ENCODE results near the gene TSPAN18.

TSPAN18 gene

DNA sequence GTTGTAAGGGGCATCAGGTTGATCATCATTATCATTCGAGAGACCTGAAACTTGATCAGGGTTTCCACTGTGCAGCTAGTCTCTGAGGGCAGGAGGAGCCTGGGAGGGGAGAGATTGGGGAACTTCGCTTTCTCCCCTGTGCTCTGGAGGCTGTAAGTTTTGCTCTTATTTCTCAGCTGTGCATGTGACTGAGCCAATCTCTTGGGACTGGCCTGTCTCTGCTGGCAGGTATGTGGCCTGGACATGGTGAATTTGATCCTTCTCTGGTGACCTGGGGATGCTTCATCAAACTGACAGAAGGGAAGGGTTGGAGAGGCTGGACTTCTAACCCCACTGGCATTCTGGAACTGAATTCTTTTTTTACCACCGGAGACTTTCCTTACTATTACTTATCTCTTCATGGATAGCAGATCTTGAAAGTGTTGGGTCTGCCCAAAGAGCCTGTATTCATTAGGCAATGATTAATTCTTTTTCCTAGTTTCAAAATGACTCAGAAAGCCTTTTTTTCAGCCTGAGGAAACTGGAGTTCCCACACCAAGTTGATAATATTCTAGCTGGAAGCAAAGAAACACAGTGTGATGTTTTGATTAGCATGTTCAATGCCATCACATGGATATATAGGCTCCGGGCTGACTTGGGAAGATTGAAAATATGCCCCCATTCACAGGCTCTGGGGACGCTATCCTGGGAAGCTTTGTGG lies 36.5 kb downstream of the TSPAN18 start:
- 87% methylated on average over 5 of the region's 5 CpGs for WGBS
- H3K9ac ChIP-seq (ENCODE audit: low read depth, low read length), result no peak overlapping the region
- no peaks in the 10 kb centered on the region for H3K27me3 ChIP-seq (ENCODE audit: insufficient read depth, low read length)
- H3K4me1 ChIP-seq (ENCODE audit: insufficient read depth, low read length), result peaks cover 49% of the 10 kb centered on the region
- peaks cover 6% of the 10 kb centered on the region; the same call in 1 of the 2 replicates for H3K36me3 ChIP-seq (ENCODE audit: insufficient read depth, low read length)
- no peak overlapping the region for H3K27ac ChIP-seq (ENCODE audit: low read depth, low read length)
- no peak overlapping the region for H3K4me3 ChIP-seq (ENCODE audit: low read length)
- peaks cover 6% of the 10 kb centered on the region; the same call in 1 of the 2 replicates for H3K9me3 ChIP-seq (ENCODE audit: insufficient read depth, low read depth, low read length)

DNA sequence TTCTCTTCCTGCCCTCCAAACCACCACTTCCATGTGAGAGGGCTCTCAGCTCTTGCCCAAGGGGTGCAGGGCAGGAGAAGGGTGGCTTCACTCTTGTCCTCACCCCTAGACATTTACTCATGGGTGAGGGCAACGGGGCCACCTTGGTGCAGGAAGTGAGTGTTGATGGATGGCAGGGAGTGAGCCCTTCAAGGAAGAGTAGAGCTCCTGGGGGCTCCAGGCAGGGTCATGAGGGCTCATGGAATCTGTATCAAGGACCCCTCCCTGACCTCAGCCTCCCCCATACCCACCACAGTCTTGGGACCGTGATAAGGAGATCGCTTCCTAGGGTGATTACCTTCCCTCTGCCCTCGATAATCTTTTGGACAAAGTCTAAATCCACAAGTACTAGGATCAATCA lies 37.8 kb downstream of the TSPAN18 start:
- 95% methylated on average over 4 of the region's 4 CpGs for WGBS

DNA sequence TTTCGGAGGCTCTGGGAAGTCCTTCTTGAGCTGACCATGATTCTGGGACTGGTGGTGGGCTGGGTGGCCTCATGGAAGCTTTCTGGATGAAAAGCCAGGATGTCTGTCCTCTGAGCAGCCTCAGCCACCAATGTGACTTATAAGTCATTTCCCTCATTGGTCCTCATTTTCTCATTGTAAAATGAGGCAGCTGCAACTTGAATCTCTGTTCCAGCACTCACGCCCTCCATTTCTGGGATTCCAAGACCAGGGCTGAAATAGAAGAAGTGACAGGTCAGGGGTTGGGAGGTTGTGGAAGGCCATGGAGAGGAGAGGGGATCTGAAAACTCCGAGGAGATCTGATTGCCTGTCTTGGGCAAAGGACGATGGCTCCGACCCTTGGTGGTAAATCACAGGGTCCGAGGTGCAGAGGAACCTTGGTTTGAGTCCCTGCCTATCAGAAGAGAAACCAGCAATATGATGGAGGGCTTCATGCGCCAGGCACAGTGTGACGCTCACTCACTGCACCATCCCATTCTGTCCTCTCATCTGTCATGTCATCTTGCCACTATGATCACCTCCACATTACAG lies 38.3 kb downstream of the TSPAN18 start:
- Histone ChIP-seq H3K27ac (ENCODE audit: low read depth, low read length) (no peak overlapping the region), H3K4me3 (ENCODE audit: low read length) (no peak overlapping the region), H3K9ac (ENCODE audit: low read depth, low read length) (no peak overlapping the region), H3K9me3 (ENCODE audit: insufficient read depth, low read depth, low read length) (peaks cover 6% of the 10 kb centered on the region; the same call in 1 of the 2 replicates), H3K36me3 (ENCODE audit: insufficient read depth, low read length) (peaks cover 6% of the 10 kb centered on the region; the same call in 1 of the 2 replicates), H3K4me1 (ENCODE audit: insufficient read depth, low read length) (peaks cover 42% of the 10 kb centered on the region), H3K27me3 (ENCODE audit: insufficient read depth, low read length) (no peaks in the 10 kb centered on the region)
- 97% methylated on average over 8 of the region's 8 CpGs for WGBS

More for the DNA sequence above, 37.8 kb downstream of the TSPAN18 start:
- Histone ChIP-seq H3K9me3 (ENCODE audit: insufficient read depth, low read depth, low read length) (peaks cover 6% of the 10 kb centered on the region; the same call in 1 of the 2 replicates), H3K9ac (ENCODE audit: low read depth, low read length) (no peak overlapping the region), H3K27me3 (ENCODE audit: insufficient read depth, low read length) (no peaks in the 10 kb centered on the region), H3K4me3 (ENCODE audit: low read length) (no peak overlapping the region), H3K4me1 (ENCODE audit: insufficient read depth, low read length) (peaks cover 48% of the 10 kb centered on the region), H3K27ac (ENCODE audit: low read depth, low read length) (no peak overlapping the region), H3K36me3 (ENCODE audit: insufficient read depth, low read length) (peaks cover 6% of the 10 kb centered on the region; the same call in 1 of the 2 replicates)

DNA sequence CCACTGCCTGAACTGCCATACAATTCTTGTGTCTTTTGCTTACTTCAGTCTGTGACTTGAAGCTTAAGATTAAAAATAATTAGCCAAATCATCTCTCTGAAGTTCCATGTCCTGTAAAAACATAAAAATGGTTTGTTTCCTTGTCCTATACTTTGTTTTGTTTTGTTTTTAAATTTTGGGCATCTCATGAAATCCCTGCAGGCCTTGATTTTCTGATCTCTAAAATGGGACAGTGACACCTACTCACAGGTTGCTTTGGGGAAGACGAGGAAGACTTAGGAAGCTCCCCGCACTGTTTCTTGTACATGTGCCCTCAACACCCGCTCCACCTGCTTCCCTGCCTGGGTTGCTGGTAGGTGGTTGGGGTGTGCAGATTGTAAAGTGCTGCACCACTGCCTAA lies 38.9 kb downstream of the TSPAN18 start:
- no peak overlapping the region for H3K9ac ChIP-seq (ENCODE audit: low read depth, low read length)
- no peaks in the 10 kb centered on the region for H3K27me3 ChIP-seq (ENCODE audit: insufficient read depth, low read length)
- WGBS, result 94% methylated on average over 3 of the region's 3 CpGs
- no peak overlapping the region for H3K4me3 ChIP-seq (ENCODE audit: low read length)
- peaks cover 37% of the 10 kb centered on the region for H3K4me1 ChIP-seq (ENCODE audit: insufficient read depth, low read length)
- peaks cover 6% of the 10 kb centered on the region; the same call in 1 of the 2 replicates for H3K36me3 ChIP-seq (ENCODE audit: insufficient read depth, low read length)
- peak overlapping the region; percentile 52; the same call in 1 of the 2 replicates for H3K27ac ChIP-seq (ENCODE audit: low read depth, low read length)
- peaks cover 6% of the 10 kb centered on the region; the same call in 1 of the 2 replicates for H3K9me3 ChIP-seq (ENCODE audit: insufficient read depth, low read depth, low read length)

DNA sequence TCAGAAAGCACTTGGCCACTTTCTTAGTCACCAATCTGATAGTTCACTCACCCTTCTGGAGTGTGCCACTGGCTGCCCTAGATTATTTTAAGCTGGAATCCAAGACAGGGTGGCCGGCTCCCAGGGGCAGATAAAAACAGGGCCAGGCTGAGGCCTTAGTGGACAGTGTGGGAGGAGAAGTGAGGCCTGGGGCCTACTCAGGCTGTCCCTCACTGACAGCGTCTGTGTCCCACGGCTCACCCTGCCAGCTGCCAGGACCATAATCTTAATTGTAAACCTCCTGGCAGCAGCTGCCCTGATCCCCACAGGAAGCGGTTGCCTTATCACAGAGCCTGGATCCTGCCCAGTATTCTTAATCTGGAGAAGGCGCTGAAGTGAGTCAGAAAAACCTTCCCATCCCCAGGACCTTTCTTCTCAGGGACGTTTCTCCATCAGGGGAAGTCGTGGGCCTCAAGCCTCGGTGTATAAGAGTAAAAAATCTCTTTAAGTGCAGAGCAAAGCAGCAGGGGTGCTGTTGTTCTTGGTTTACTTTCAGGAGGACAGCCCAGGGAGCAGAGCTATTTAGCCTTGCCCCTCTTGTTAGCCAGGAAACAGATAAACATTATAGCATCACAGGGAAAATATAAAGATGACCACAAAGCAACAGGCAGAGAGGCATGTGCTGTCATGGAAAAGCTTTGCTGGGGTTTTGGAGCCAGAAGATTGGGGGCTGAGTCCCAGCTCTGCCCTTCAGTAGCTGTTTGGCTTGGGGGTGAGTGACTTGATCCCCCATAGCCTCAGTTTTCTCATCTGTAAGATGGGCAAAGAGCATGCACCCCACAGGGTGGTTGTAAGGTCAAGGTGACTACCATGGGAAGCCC lies 39.6 kb downstream of the TSPAN18 start:
- H3K9ac ChIP-seq (ENCODE audit: low read depth, low read length), result no peak overlapping the region
- WGBS, result 52% methylated on average over 8 of the region's 8 CpGs
- peak overlapping the region; percentile 52; the same call in 1 of the 2 replicates for H3K27ac ChIP-seq (ENCODE audit: low read depth, low read length)

DNA sequence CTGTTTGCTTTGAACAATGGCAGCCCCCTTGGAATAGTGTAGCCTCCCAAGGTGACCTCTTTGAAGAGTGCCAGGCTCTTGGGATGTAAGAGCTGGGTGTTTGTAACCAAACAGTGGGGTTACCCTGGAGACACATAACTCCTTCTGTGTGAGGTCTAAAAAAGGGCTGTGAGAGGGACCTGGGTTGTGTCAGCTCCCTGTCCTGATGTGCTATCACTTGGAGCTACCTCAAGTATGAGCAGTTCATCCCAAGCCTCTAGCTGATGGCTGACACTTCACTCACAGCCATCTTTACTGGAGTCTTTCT lies 40.2 kb downstream of the TSPAN18 start:
- Histone ChIP-seq H3K4me1 (ENCODE audit: insufficient read depth, low read length) (peaks cover 24% of the 10 kb centered on the region), H3K27me3 (ENCODE audit: insufficient read depth, low read length) (no peaks in the 10 kb centered on the region), H3K27ac (ENCODE audit: low read depth, low read length) (no peak overlapping the region), H3K9ac (ENCODE audit: low read depth, low read length) (no peak overlapping the region), H3K9me3 (ENCODE audit: insufficient read depth, low read depth, low read length) (peaks cover 6% of the 10 kb centered on the region; the same call in 1 of the 2 replicates), H3K4me3 (ENCODE audit: low read length) (no peak overlapping the region), H3K36me3 (ENCODE audit: insufficient read depth, low read length) (peaks cover 6% of the 10 kb centered on the region; the same call in 1 of the 2 replicates)

More for the DNA sequence above, 39.6 kb downstream of the TSPAN18 start:
- H3K4me1 ChIP-seq (ENCODE audit: insufficient read depth, low read length), result peaks cover 30% of the 10 kb centered on the region
- peaks cover 6% of the 10 kb centered on the region; the same call in 1 of the 2 replicates for H3K36me3 ChIP-seq (ENCODE audit: insufficient read depth, low read length)
- no peaks in the 10 kb centered on the region for H3K27me3 ChIP-seq (ENCODE audit: insufficient read depth, low read length)
- no peak overlapping the region for H3K4me3 ChIP-seq (ENCODE audit: low read length)
- H3K9me3 ChIP-seq (ENCODE audit: insufficient read depth, low read depth, low read length), result peaks cover 6% of the 10 kb centered on the region; the same call in 1 of the 2 replicates

DNA sequence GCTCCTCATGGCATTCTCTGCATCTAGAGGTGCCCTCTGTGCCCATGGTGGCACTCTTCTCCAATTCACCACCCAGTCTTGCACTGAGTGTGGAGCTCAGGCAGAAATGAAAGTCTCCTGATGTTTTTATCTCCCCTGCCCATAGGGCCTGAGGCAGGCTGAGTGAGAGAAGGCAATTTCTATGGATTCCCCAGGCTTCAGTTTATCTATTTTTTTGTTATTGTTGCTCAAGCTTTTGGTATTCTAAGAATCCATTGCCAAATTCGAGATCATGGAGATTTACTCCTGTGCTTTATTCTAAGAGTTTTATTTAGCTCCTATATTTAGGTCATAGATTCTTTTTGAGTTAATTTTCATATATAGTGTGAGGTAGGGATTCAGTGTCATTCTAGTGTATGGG lies 40.7 kb downstream of the TSPAN18 start:
- H3K4me3 ChIP-seq (ENCODE audit: low read length), result no peak overlapping the region
- no peaks in the 10 kb centered on the region for H3K27me3 ChIP-seq (ENCODE audit: insufficient read depth, low read length)
- H3K27ac ChIP-seq (ENCODE audit: low read depth, low read length), result no peak overlapping the region
- peaks cover 21% of the 10 kb centered on the region for H3K4me1 ChIP-seq (ENCODE audit: insufficient read depth, low read length)
- H3K9ac ChIP-seq (ENCODE audit: low read depth, low read length), result no peak overlapping the region
- H3K9me3 ChIP-seq (ENCODE audit: insufficient read depth, low read depth, low read length), result peaks cover 6% of the 10 kb centered on the region; the same call in 1 of the 2 replicates
- H3K36me3 ChIP-seq (ENCODE audit: insufficient read depth, low read length), result peaks cover 6% of the 10 kb centered on the region; the same call in 1 of the 2 replicates
- WGBS, result 100% methylated on average over 1 of the region's 1 CpG

DNA sequence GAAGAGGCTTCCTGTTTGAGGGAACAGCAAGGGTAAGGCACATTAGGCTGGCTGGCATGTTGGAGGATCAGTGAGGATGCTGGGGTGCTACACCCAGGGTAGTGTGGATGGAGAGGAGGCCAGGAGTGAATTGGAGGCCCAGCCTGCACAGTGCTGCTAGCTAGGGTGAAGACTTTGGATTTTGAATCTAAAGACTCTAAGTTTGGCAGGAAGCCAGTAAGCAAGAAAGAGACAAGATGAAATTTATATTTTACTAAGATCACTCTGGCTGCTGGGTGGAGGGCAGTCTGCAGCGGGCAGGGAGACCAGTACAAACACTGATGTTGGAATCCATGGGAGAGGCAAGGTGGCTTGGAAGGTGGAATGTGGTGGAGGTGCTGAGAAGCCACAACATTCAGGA lies 43.6 kb downstream of the TSPAN18 start:
- Histone ChIP-seq H3K4me1 (ENCODE audit: insufficient read depth, low read length) (peaks cover 25% of the 10 kb centered on the region), H3K36me3 (ENCODE audit: insufficient read depth, low read length) (peaks cover 6% of the 10 kb centered on the region; the same call in 1 of the 2 replicates)
- WGBS, result 96% methylated on average over 1 of the region's 1 CpG

DNA sequence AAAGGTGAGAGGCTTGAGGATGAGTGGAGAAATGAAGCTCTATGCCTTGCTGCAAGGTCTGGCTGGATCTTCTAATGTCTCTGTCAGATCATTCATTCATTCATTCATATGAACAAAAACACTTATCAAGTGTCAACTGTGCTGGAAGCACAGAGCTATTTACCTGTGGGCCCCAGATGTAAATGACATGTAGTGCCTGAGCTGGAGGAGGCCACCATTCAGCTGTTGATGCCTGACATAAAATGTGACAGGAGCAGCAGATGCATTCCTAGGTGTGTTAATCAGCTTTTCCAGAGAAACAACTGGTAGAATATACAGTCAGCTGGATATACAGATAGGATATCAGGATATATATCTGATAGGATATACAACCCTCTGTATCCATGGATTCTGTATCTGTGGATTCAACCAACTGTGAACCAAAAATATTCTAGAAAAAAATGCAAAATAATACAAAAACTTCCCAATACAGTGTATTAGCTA lies 44.5 kb downstream of the TSPAN18 start:
- H3K9me3 ChIP-seq (ENCODE audit: insufficient read depth, low read depth, low read length), result peaks cover 6% of the 10 kb centered on the region; the same call in 1 of the 2 replicates

More for the DNA sequence above, 43.6 kb downstream of the TSPAN18 start:
- H3K9ac ChIP-seq (ENCODE audit: low read depth, low read length), result no peak overlapping the region
- H3K27ac ChIP-seq (ENCODE audit: low read depth, low read length), result no peak overlapping the region
- H3K4me3 ChIP-seq (ENCODE audit: low read length), result no peak overlapping the region
- H3K9me3 ChIP-seq (ENCODE audit: insufficient read depth, low read depth, low read length), result peaks cover 6% of the 10 kb centered on the region; the same call in 1 of the 2 replicates
- no peaks in the 10 kb centered on the region for H3K27me3 ChIP-seq (ENCODE audit: insufficient read depth, low read length)

DNA sequence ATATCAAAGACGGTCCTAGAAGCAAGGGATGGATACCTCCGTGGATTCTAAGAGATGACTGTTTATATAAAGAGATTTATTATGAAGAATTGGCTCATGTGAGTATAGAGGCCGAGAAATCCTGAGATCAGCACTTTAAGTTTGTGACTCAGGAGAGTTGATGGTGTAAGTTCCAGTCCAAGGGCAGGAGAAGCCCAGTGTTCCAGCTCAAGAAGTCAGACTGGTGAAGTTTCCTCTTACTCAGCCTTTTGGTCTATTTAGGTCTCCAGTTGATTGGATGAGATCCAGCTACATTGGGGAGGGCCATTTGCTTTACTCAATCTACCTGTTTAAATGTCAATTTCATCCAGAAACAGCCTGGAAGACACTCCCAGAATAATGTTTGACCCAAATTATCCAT lies 45.1 kb downstream of the TSPAN18 start:
- WGBS, result 95% methylated on average over 3 of the region's 3 CpGs
- Histone ChIP-seq H3K9me3 (ENCODE audit: insufficient read depth, low read depth, low read length) (peaks cover 6% of the 10 kb centered on the region; the same call in 1 of the 2 replicates), H3K9ac (ENCODE audit: low read depth, low read length) (no peak overlapping the region), H3K36me3 (ENCODE audit: insufficient read depth, low read length) (peaks cover 6% of the 10 kb centered on the region; the same call in 1 of the 2 replicates), H3K27me3 (ENCODE audit: insufficient read depth, low read length) (no peaks in the 10 kb centered on the region), H3K27ac (ENCODE audit: low read depth, low read length) (no peak overlapping the region), H3K4me3 (ENCODE audit: low read length) (no peak overlapping the region), H3K4me1 (ENCODE audit: insufficient read depth, low read length) (peaks cover 15% of the 10 kb centered on the region)

More for the DNA sequence above, 44.5 kb downstream of the TSPAN18 start:
- peaks cover 20% of the 10 kb centered on the region for H3K4me1 ChIP-seq (ENCODE audit: insufficient read depth, low read length)
- H3K4me3 ChIP-seq (ENCODE audit: low read length), result no peak overlapping the region
- H3K9ac ChIP-seq (ENCODE audit: low read depth, low read length), result no peak overlapping the region
- no peak overlapping the region for H3K27ac ChIP-seq (ENCODE audit: low read depth, low read length)
- H3K27me3 ChIP-seq (ENCODE audit: insufficient read depth, low read length), result no peaks in the 10 kb centered on the region
- peaks cover 6% of the 10 kb centered on the region; the same call in 1 of the 2 replicates for H3K36me3 ChIP-seq (ENCODE audit: insufficient read depth, low read length)
